Parathyroid adenoma (tissue), 2 donors: ENCODE measurements around the gene HSPBAP1.

Source experiments
- H2AFZ ChIP-seq: fragments of 300-600 bp; sonication (generic); one replicate; pipeline ENCODE4 v1.7.0; 2017; ENCODE audit warnings: antibody characterized with exemption, mild to moderate bottlenecking
- H3K27ac ChIP-seq: fragments of 300-600 bp; sonication (generic); one replicate; pipeline ENCODE4 v1.7.0; 2017
- H3K27me3 ChIP-seq: fragments of 300-600 bp; sonication (generic); one replicate; pipeline ENCODE4 v1.7.0; 2017; ENCODE audit warnings: low read length; ENCODE audit not compliant: control insufficient read depth, insufficient read depth
- H3K36me3 ChIP-seq: fragments of 300-600 bp; sonication (generic); one replicate; pipeline ENCODE4 v1.7.0; 2017; ENCODE audit warnings: low read length; ENCODE audit not compliant: control insufficient read depth, insufficient read depth
- H3K4me1 ChIP-seq: fragments of 300-600 bp; sonication (generic); one replicate; pipeline ENCODE4 v1.7.0; 2017; ENCODE audit warnings: control low read depth
- H3K4me2 ChIP-seq: fragments of 300-600 bp; sonication (generic); one replicate; pipeline ENCODE4 v1.7.0; 2017; ENCODE audit warnings: low read length
- H3K4me3 ChIP-seq: fragments of 300-600 bp; sonication (generic); one replicate; pipeline ENCODE4 v1.7.0; 2017; ENCODE audit warnings: low read depth, low read length
- H3K79me2 ChIP-seq: fragments of 300-600 bp; sonication (generic); one replicate; pipeline ENCODE4 v1.7.0; 2017; ENCODE audit warnings: control low read depth
- H3K9ac ChIP-seq: fragments of 300-600 bp; sonication (generic); one replicate; pipeline ENCODE4 v1.7.0; 2017; ENCODE audit warnings: mild to moderate bottlenecking
- H3K9me3 ChIP-seq: fragments of 300-600 bp; sonication (generic); one replicate; pipeline ENCODE4 v1.7.0; 2017; ENCODE audit warnings: low read length; ENCODE audit not compliant: control insufficient read depth
- TF ChIP-seq, protein P1 (sequence below): fragments of 300-600 bp; sonication (generic); IDR thresholded peaks from one replicate; pipeline ENCODE4 v1.7.0; 2017; ENCODE audit warnings: antibody characterized with exemption, mild to moderate bottlenecking
- donor health status: primary hyperparathyroidism.

The HSPBAP1 gene

GRCh38 chr3:122802323-122802722, 8.7 kb upstream of the HSPBAP1 start:
- Histone ChIP-seq H2AFZ (no peak overlapping the region), H3K27me3 (no peaks in the 10 kb centered on the region), H3K9me3 (no peaks in the 10 kb centered on the region), H3K4me3 (no peak overlapping the region), H3K4me1 (peaks cover 13% of the 10 kb centered on the region), H3K9ac (no peak overlapping the region), H3K36me3 (no peaks in the 10 kb centered on the region), H3K79me2 (peaks cover 25% of the 10 kb centered on the region), H3K27ac (no peak overlapping the region), H3K4me2 (no peak overlapping the region)
- TF ChIP-seq, protein P1, sequence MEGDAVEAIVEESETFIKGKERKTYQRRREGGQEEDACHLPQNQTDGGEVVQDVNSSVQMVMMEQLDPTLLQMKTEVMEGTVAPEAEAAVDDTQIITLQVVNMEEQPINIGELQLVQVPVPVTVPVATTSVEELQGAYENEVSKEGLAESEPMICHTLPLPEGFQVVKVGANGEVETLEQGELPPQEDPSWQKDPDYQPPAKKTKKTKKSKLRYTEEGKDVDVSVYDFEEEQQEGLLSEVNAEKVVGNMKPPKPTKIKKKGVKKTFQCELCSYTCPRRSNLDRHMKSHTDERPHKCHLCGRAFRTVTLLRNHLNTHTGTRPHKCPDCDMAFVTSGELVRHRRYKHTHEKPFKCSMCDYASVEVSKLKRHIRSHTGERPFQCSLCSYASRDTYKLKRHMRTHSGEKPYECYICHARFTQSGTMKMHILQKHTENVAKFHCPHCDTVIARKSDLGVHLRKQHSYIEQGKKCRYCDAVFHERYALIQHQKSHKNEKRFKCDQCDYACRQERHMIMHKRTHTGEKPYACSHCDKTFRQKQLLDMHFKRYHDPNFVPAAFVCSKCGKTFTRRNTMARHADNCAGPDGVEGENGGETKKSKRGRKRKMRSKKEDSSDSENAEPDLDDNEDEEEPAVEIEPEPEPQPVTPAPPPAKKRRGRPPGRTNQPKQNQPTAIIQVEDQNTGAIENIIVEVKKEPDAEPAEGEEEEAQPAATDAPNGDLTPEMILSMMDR = no peak

GRCh38 chr3:122800706-122801237, 7.1 kb upstream of the HSPBAP1 start:
- H3K4me1 ChIP-seq = peaks cover 16% of the 10 kb centered on the region
- no peaks in the 10 kb centered on the region for H3K9me3 ChIP-seq
- no peak overlapping the region for H3K27ac ChIP-seq
- TF ChIP-seq, protein P1 = no peak
- H3K4me3 ChIP-seq = no peak overlapping the region
- H3K9ac ChIP-seq = no peak overlapping the region
- peaks cover 25% of the 10 kb centered on the region for H3K79me2 ChIP-seq
- no peaks in the 10 kb centered on the region for H3K27me3 ChIP-seq
- H2AFZ ChIP-seq = no peak overlapping the region
- no peaks in the 10 kb centered on the region for H3K36me3 ChIP-seq
- H3K4me2 ChIP-seq = no peak overlapping the region

GRCh38 chr3:122800031-122800430, 6.4 kb upstream of the HSPBAP1 start:
- Histone ChIP-seq H3K4me3 (no peak overlapping the region), H3K9ac (no peak overlapping the region), H3K27me3 (no peaks in the 10 kb centered on the region), H3K9me3 (no peaks in the 10 kb centered on the region), H3K79me2 (peaks cover 25% of the 10 kb centered on the region), H3K27ac (no peak overlapping the region), H3K4me2 (no peak overlapping the region), H3K36me3 (no peaks in the 10 kb centered on the region), H2AFZ (no peak overlapping the region), H3K4me1 (peaks cover 16% of the 10 kb centered on the region)
- TF ChIP-seq, protein P1 = no peak

- TF ChIP-seq, protein P1 = no peak
- peaks cover 21% of the 10 kb centered on the region for H3K79me2 ChIP-seq
- no peak overlapping the region for H3K4me2 ChIP-seq
- no peaks in the 10 kb centered on the region for H3K9me3 ChIP-seq
- H3K27ac ChIP-seq = peak overlapping the region; percentile 19
- no peaks in the 10 kb centered on the region for H3K36me3 ChIP-seq
- H3K4me1 ChIP-seq = peaks cover 16% of the 10 kb centered on the region
- no peak overlapping the region for H3K9ac ChIP-seq
- no peak overlapping the region for H3K4me3 ChIP-seq
- no peak overlapping the region for H2AFZ ChIP-seq
- no peaks in the 10 kb centered on the region for H3K27me3 ChIP-seq
These were observed 5.7 kb upstream of the HSPBAP1 start for GRCh38 chr3:122799322-122799721.

- H3K9ac ChIP-seq = no peak overlapping the region
- TF ChIP-seq, protein P1 = no peak
- no peak overlapping the region for H3K4me3 ChIP-seq
- H3K36me3 ChIP-seq = no peaks in the 10 kb centered on the region
- no peaks in the 10 kb centered on the region for H3K9me3 ChIP-seq
- H3K27ac ChIP-seq = no peak overlapping the region
- no peak overlapping the region for H2AFZ ChIP-seq
- H3K4me2 ChIP-seq = no peak overlapping the region
- peaks cover 21% of the 10 kb centered on the region for H3K4me1 ChIP-seq
- H3K79me2 ChIP-seq = peaks cover 6% of the 10 kb centered on the region
- H3K27me3 ChIP-seq = no peaks in the 10 kb centered on the region
These were observed 3.7 kb upstream of the HSPBAP1 start for GRCh38 chr3:122797291-122797690.
